SK-N-SH (cell line): Measurements from ENCODE around the gene ST8SIA6. TPM values are rescaled to one million over a fixed set of nuclear protein-coding genes. Genes with fewer than 3 reads are reported as not detected.

Experiments used
- CTCF ChIA-PET: fragments of 300-600, 350-600 bp; formaldehyde crosslinking; extraction: SDS; loops from one replicate; lab custom pipeline; 2021; lab: Yijun Ruan, JAX
- POLR2A ChIA-PET: fragments of 350-600 bp; sonication (Branson Sonifier 250); formaldehyde crosslinking; extraction: SDS; loops from one replicate; lab custom pipeline; 2020; ENCODE audit warnings: antibody characterized with exemption, inconsistent platforms; lab: Yijun Ruan, JAX
- DNase-seq: peaks from one replicate; pipeline ENCODE4 v3.0.0; 2012
- H2AFZ ChIP-seq: fragments of 200-600 bp; sonication (generic); 2 replicates; pipeline ENCODE4 v1.8.1; 2016; ENCODE audit warnings: antibody characterized with exemption, mild to moderate bottlenecking, low read depth
- H3F3A ChIP-seq: fragments of 200-600 bp; sonication (generic); replicated peaks from 2 replicates; pipeline ENCODE3; 2016; ENCODE audit warnings: antibody characterized with exemption, mild to moderate bottlenecking; ENCODE audit not compliant: insufficient read depth
- H3K27ac ChIP-seq, 2 experiments: fragments of 200-500 bp in 1 of 2; fragments of 200-600 bp in 1 of 2; sonication (Bioruptor generic) in 1 of 2; sonication (generic), shearing (Covaris generic) in 1 of 2; 2 replicates each; pipeline versions ENCODE4 v1.5.1 to v1.6.1; 2014 to 2016; ENCODE audit warnings: low read depth in 2 of 2, inconsistent platforms in 1 of 2, low read length in 1 of 2, mild to moderate bottlenecking in 1 of 2, mixed read lengths in 1 of 2
- H3K27me3 ChIP-seq: fragments of 200-600 bp; sonication (generic), shearing (Covaris generic); 2 replicates; pipeline ENCODE4 v1.6.1; 2016; ENCODE audit warnings: mixed run types; ENCODE audit not compliant: insufficient read depth
- H3K36me3 ChIP-seq, 2 experiments: fragments of 200-500 bp in 1 of 2; fragments of 200-600 bp in 1 of 2; sonication (Bioruptor generic) in 1 of 2; sonication (generic) in 1 of 2; replicated peaks in 1 of 2; 2 replicates each; pipeline versions ENCODE3 to v1.5.1; 2014 to 2016; ENCODE audit warnings: low read length in 1 of 2, mild to moderate bottlenecking in 1 of 2; ENCODE audit not compliant: insufficient read depth in 2 of 2, control insufficient read depth in 1 of 2
- H3K4me1 ChIP-seq, 2 experiments: fragments of 200-500 bp in 1 of 2; fragments of 200-600 bp in 1 of 2; sonication (Bioruptor generic) in 1 of 2; sonication (generic), shearing (Covaris generic) in 1 of 2; 2 replicates each; pipeline versions ENCODE4 v1.5.1 to v1.6.1; 2014 to 2016; ENCODE audit warnings: low read depth in 1 of 2, low read length in 1 of 2, mixed run types in 1 of 2; ENCODE audit not compliant: insufficient read depth in 2 of 2, control insufficient read depth in 1 of 2
- H3K4me2 ChIP-seq: fragments of 200-600 bp; sonication (generic), shearing (Covaris generic); 2 replicates; pipeline ENCODE4 v1.6.1; 2017; ENCODE audit warnings: mixed run types
- H3K4me3 ChIP-seq, 2 experiments: fragments of 200-500 bp in 1 of 2; fragments of 200-600 bp in 1 of 2; sonication (Bioruptor generic) in 1 of 2; sonication (generic), shearing (Covaris generic) in 1 of 2; 2 replicates each; pipeline versions ENCODE4 v1.5.1 to v1.8.1; 2014 to 2016; ENCODE audit warnings: low read depth in 2 of 2, inconsistent platforms in 1 of 2, low read length in 1 of 2, mild to moderate bottlenecking in 1 of 2, mixed read lengths in 1 of 2, moderate library complexity in 1 of 2
- H3K79me2 ChIP-seq: fragments of 200-600 bp; sonication (generic); 2 replicates; pipeline ENCODE4 v1.8.1; 2017; ENCODE audit warnings: mild to moderate bottlenecking; ENCODE audit not compliant: insufficient read depth
- H3K9ac ChIP-seq: fragments of 200-600 bp; sonication (generic); 2 replicates; pipeline ENCODE4 v1.6.1; 2017; ENCODE audit warnings: mixed run types
- H3K9me2 ChIP-seq: fragments of 200-600 bp; sonication (generic); 2 replicates; pipeline ENCODE4 v1.6.1; 2017; ENCODE audit warnings: mixed run types
- H3K9me3 ChIP-seq: fragments of 200-600 bp; sonication (generic); 2 replicates; pipeline ENCODE4 v1.6.1; 2017; ENCODE audit warnings: mixed run types, mild to moderate bottlenecking, moderate library complexity
- H4K20me1 ChIP-seq: fragments of 200-600 bp; sonication (generic); 2 replicates; pipeline ENCODE4 v1.6.1; 2017; ENCODE audit warnings: mild to moderate bottlenecking, mixed run types; ENCODE audit not compliant: insufficient read depth
- EZH2phosphoT487 ChIP-seq: fragments of 200-600 bp; sonication (generic); IDR thresholded peaks from 2 replicates; pipeline ENCODE4 v1.6.1; 2017; ENCODE audit warnings: low read depth, mixed run types, mild to moderate bottlenecking, antibody characterized with exemption, moderate library complexity, borderline replicate concordance
- FOSL2 ChIP-seq: IDR thresholded peaks from 2 replicates; pipeline ENCODE4 v1.4.0; 2012; ENCODE audit warnings: low read depth, mild to moderate bottlenecking, moderate library complexity, borderline replicate concordance
- FOXJ3 ChIP-seq: sonication (generic); formaldehyde crosslinking; IDR thresholded peaks from 2 replicates; pipeline ENCODE4 v1.5.1; 2020; ENCODE audit warnings: mild to moderate bottlenecking, missing genetic modification reagents
- GATA2 ChIP-seq: sonication (generic); formaldehyde crosslinking; IDR thresholded peaks from 2 replicates; pipeline ENCODE4 v1.5.0; 2020; ENCODE audit warnings: mild to moderate bottlenecking, missing genetic modification reagents
- JUND ChIP-seq: IDR thresholded peaks from 2 replicates; pipeline ENCODE4 v1.4.0; 2012
- NFIC ChIP-seq: IDR thresholded peaks from 2 replicates; pipeline ENCODE4 v1.4.0; 2012; ENCODE audit warnings: borderline replicate concordance
- POLR2AphosphoS5 ChIP-seq: IDR thresholded peaks from 2 replicates; pipeline ENCODE4 v1.6.1; 2012; ENCODE audit warnings: low read depth, low read length
- RAD21 ChIP-seq: IDR thresholded peaks from 2 replicates; pipeline ENCODE4 v1.6.1; 2012; ENCODE audit warnings: mild to moderate bottlenecking, low read length
- RCOR1 ChIP-seq: fragments of 150-350 bp; IDR thresholded peaks from 2 replicates; pipeline ENCODE4 v1.6.1; 2017; ENCODE audit warnings: antibody characterized with exemption, low read length
- SIN3A ChIP-seq: IDR thresholded peaks from 2 replicates; pipeline ENCODE4 v1.6.1; 2012; ENCODE audit warnings: low read depth, mild to moderate bottlenecking, low read length, moderate library complexity, borderline replicate concordance
- TAF1 ChIP-seq: IDR thresholded peaks from 2 replicates; pipeline ENCODE4 v1.6.1; 2012; ENCODE audit warnings: low read depth, mild to moderate bottlenecking, low read length, moderate library complexity, borderline replicate concordance
- TEAD4 ChIP-seq: IDR thresholded peaks from 2 replicates; pipeline ENCODE4 v1.4.0; 2012; ENCODE audit warnings: mild to moderate bottlenecking, borderline replicate concordance; ENCODE audit not compliant: insufficient read depth
- WGBS: methylation state at CpG from one replicate; pipeline ENCODE4 v1.1.6; 2017; ENCODE audit warnings: low lambda C conversion rate; 5-methylcytosine and 5-hydroxymethylcytosine counted together
- polyA plus RNA-seq, 3 experiments: library from polyadenylated mRNA; depleted of rRNA; stranded (reverse); fragments of >200 nt; gene quantifications; 2 replicates each; pipeline ENCODE4 v1.2.3, GENCODE V29; 2012
- TF ChIP-seq, protein P1 (sequence below): IDR thresholded peaks from 2 replicates; pipeline ENCODE4 v1.4.0; 2012; ENCODE audit warnings: low read depth, borderline replicate concordance
- TF ChIP-seq, protein P2 (sequence below): fragments of 150-350 bp; IDR thresholded peaks from 2 replicates; pipeline ENCODE4 v1.6.1; 2017; ENCODE audit warnings: antibody characterized with exemption, low read length, low read depth, borderline replicate concordance
- TF ChIP-seq, protein P3 (sequence below): IDR thresholded peaks from 2 replicates; pipeline ENCODE4 v1.4.0; 2012; ENCODE audit warnings: low read depth
- TF ChIP-seq, protein P4 (sequence below): fragments of 150-350 bp; IDR thresholded peaks from 2 replicates; pipeline ENCODE4 v1.6.1; 2016; ENCODE audit warnings: mild to moderate bottlenecking, low read depth, low read length
- TF ChIP-seq, protein P5 (sequence below): IDR thresholded peaks from 2 replicates; pipeline ENCODE4; 2012

Gene ST8SIA6
- polyA plus RNA-seq, 1 of the 3 experiments (the other 2 are of a cell fraction) = 0.03 TPM

DNA sequence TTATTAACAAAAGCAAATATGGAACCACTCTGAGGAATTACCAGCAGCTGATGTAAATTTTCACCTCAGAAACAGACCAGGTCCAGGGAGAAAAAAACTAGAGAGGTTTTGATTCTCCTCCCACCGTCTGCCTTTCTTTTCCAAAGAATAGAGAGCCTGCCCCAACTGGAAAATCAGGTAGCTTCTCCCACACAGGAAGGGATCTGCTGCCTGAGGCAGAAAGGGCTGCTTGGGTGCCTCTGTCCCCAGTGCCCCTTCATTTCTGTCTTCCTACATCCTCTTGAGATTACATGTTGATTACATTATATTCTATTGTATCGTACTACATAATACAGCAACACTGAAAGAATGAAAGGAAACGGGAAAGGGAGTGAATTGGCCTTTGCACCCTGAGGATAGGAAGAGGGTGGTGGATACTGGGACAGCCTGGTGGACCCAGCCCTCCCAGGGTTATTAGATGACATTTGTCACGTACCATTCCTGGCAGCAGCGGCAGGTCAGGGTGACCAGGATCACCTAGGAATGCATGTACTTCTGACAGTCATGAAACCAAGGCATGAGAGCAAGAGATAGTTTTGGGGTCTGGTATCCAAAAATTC lies 8.9 kb downstream of the ST8SIA6 start:
- 54% methylated on average over 5 of the region's 5 CpGs for WGBS

More for the DNA sequence above, 8.9 kb downstream of the ST8SIA6 start:
- DNase-seq = no peak
- H3K9ac ChIP-seq = no peak overlapping the region
- H3K79me2 ChIP-seq = no peaks in the 10 kb centered on the region
- no peaks in the 10 kb centered on the region; a peak in 1 of 4 replicates for H3K4me1 ChIP-seq
- ChIA-PET CTCF (interaction anchor here (1.1 kb wide), 1 partner anchor 8 kb away, joined by 3 read pairs; no protein-coding TSS in a partner anchor), POLR2A (no interaction called here)
- TF ChIP-seq FOXJ3 (CRISPR knock-in tag) (no peak), GATA2 (CRISPR knock-in tag) (no peak), TEAD4 (no peak), EZH2phosphoT487 (no peak), TAF1 (no peak), RCOR1 (no peak), JUND (no peak), RAD21 (no peak), NFIC (no peak), POLR2AphosphoS5 (no peak), SIN3A (no peak), FOSL2 (no peak)
- TF ChIP-seq, protein P1, sequence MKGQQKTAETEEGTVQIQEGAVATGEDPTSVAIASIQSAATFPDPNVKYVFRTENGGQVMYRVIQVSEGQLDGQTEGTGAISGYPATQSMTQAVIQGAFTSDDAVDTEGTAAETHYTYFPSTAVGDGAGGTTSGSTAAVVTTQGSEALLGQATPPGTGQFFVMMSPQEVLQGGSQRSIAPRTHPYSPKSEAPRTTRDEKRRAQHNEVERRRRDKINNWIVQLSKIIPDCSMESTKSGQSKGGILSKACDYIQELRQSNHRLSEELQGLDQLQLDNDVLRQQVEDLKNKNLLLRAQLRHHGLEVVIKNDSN = no peak
- TF ChIP-seq, protein P2, sequence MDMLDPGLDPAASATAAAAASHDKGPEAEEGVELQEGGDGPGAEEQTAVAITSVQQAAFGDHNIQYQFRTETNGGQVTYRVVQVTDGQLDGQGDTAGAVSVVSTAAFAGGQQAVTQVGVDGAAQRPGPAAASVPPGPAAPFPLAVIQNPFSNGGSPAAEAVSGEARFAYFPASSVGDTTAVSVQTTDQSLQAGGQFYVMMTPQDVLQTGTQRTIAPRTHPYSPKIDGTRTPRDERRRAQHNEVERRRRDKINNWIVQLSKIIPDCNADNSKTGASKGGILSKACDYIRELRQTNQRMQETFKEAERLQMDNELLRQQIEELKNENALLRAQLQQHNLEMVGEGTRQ = no peak
- TF ChIP-seq, protein P3, sequence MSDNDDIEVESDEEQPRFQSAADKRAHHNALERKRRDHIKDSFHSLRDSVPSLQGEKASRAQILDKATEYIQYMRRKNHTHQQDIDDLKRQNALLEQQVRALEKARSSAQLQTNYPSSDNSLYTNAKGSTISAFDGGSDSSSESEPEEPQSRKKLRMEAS = no peak
- TF ChIP-seq, protein P4, sequence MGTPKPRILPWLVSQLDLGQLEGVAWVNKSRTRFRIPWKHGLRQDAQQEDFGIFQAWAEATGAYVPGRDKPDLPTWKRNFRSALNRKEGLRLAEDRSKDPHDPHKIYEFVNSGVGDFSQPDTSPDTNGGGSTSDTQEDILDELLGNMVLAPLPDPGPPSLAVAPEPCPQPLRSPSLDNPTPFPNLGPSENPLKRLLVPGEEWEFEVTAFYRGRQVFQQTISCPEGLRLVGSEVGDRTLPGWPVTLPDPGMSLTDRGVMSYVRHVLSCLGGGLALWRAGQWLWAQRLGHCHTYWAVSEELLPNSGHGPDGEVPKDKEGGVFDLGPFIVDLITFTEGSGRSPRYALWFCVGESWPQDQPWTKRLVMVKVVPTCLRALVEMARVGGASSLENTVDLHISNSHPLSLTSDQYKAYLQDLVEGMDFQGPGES = no peak
- TF ChIP-seq, protein P5, sequence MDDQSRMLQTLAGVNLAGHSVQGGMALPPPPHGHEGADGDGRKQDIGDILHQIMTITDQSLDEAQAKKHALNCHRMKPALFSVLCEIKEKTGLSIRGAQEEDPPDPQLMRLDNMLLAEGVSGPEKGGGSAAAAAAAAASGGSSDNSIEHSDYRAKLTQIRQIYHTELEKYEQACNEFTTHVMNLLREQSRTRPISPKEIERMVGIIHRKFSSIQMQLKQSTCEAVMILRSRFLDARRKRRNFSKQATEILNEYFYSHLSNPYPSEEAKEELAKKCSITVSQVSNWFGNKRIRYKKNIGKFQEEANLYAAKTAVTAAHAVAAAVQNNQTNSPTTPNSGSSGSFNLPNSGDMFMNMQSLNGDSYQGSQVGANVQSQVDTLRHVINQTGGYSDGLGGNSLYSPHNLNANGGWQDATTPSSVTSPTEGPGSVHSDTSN = no peak
- H3K9me3 ChIP-seq = no peaks in the 10 kb centered on the region; the same call in none of the 2 replicates
- no peaks in the 10 kb centered on the region for H4K20me1 ChIP-seq
- H3K36me3 ChIP-seq = no peaks in the 10 kb centered on the region
- no peak overlapping the region for H3K4me3 ChIP-seq
- no peak overlapping the region for H3K27ac ChIP-seq
- no peaks in the 10 kb centered on the region for H3F3A ChIP-seq
- H3K4me2 ChIP-seq = no peak overlapping the region
- H2AFZ ChIP-seq = no peak overlapping the region
- no peaks in the 10 kb centered on the region; the same call in 1 of the 2 replicates for H3K27me3 ChIP-seq
- H3K9me2 ChIP-seq = no peaks in the 10 kb centered on the region
